ENCODE results near the gene SRSF7.

DNA sequence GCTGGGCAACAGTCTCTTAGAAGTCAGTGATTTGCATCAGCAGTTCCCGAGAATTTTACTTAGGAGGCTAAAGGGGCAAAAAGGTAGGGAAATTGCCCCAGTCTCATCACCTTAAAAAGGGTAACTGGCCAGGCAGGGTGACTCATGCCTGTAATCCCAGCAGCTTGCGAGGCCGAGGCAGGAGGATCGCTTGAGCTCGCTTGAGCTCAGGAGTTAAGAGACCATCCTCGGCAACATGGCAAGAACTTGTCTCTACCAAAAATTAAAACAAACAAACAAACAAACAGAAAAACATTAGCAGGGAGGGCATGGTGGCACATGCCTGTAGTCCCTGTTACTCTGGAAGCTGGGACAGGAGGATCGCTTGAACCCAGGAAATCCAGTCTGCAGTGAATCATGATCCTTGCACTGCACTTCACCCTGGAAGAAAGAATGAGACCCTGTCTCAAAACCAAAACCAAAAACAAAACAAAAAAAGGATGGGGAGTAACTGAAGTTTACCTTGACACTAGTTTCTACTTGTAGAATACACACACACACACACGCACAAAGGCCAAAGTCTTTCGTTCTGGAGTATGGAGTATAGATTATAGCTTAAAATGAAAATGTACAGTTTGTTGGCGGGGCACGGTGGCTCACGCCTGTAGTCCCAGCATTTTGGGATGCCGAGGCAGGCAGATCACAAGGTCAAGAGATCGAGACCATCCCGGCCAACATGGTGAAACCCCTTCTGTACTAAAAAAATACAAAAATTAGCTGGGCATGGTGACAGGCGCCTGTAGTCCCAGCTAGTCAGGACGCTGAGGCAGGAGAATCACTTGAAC, 24.1 kb upstream of the SRSF7 start:
- TF ChIP-seq, protein P1, sequence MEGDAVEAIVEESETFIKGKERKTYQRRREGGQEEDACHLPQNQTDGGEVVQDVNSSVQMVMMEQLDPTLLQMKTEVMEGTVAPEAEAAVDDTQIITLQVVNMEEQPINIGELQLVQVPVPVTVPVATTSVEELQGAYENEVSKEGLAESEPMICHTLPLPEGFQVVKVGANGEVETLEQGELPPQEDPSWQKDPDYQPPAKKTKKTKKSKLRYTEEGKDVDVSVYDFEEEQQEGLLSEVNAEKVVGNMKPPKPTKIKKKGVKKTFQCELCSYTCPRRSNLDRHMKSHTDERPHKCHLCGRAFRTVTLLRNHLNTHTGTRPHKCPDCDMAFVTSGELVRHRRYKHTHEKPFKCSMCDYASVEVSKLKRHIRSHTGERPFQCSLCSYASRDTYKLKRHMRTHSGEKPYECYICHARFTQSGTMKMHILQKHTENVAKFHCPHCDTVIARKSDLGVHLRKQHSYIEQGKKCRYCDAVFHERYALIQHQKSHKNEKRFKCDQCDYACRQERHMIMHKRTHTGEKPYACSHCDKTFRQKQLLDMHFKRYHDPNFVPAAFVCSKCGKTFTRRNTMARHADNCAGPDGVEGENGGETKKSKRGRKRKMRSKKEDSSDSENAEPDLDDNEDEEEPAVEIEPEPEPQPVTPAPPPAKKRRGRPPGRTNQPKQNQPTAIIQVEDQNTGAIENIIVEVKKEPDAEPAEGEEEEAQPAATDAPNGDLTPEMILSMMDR (IDR thresholded peaks at IDR 0.05), result no peak
- TF ChIP-seq POLR2A (IDR thresholded peaks at IDR 0.05), result no peak
